Inflammatory macrophage treated with lipopolysaccharide for 4 hours (primary cell): ENCODE results near the gene GGA1.
A peak's percentile ranks its signal among the peaks of the same experiment; 100 is the strongest.

Experiments used
- DNase-seq: peaks from one replicate; pipeline ENCODE4 v3.0.0-alpha.2; 2020

Gene GGA1

GRCh38 chr22:37608477-37609239 lies at the start of gene GGA1:
TSS of gene GGA1 (plus strand) at chr22:37608834. CDS start at chr22:37608861, 27 bp downstream.
- peak; percentile 100 for DNase-seq

- no peak for DNase-seq
Measured at GRCh38 chr22:37559521-37559900, 49.1 kb upstream of the GGA1 start.

- no peak for DNase-seq
Measured at GRCh38 chr22:37559901-37560607, 48.6 kb upstream of the GGA1 start, which contains the start of gene CDC42EP1. TSS of gene CDC42EP1 (plus strand) at chr22:37560480. CDS start at chr22:37566350, 5,870 bp downstream.

GRCh38 chr22:37560608-37561211 lies 47.9 kb upstream of the GGA1 start:
- no peak for DNase-seq

- DNase-seq = peak; percentile 79
Measured at GRCh38 chr22:37561212-37562048, 47.2 kb upstream of the GGA1 start.

- DNase-seq = no peak
Measured at GRCh38 chr22:37562049-37562875, 46.4 kb upstream of the GGA1 start.

GRCh38 chr22:37563153-37564081 lies 45.2 kb upstream of the GGA1 start:
- DNase-seq = peak; percentile 66

GRCh38 chr22:37564111-37564711 lies 44.4 kb upstream of the GGA1 start:
- no peak for DNase-seq

- DNase-seq = no peak
Measured at GRCh38 chr22:37565830-37566229, 42.8 kb upstream of the GGA1 start.

GRCh38 chr22:37566329-37566837 lies 42.3 kb upstream of the GGA1 start:
- DNase-seq = peak; percentile 78

- DNase-seq = peak; percentile 68
Measured at GRCh38 chr22:37566903-37567798, 41.5 kb upstream of the GGA1 start.

GRCh38 chr22:37568012-37568411 lies 40.6 kb upstream of the GGA1 start:
- DNase-seq = no peak

- DNase-seq = no peak
Measured at GRCh38 chr22:37568448-37569008, 40.1 kb upstream of the GGA1 start.

- DNase-seq = no peak
Measured at GRCh38 chr22:37569009-37569920, 39.4 kb upstream of the GGA1 start.

- DNase-seq = no peak
Measured at GRCh38 chr22:37569921-37570660, 38.5 kb upstream of the GGA1 start.

GRCh38 chr22:37570661-37570976 lies 38.0 kb upstream of the GGA1 start:
- DNase-seq = no peak
